Trophoblast cell (in vitro differentiated cells and primary cell): ENCODE measurements around the gene LAMA3.

Source experiments
- DNase-seq, 2 donors: peaks; one replicate each; pipeline ENCODE4 v3.0.0-alpha.2; 2016
- H2AFZ ChIP-seq: 2 replicates; pipeline ENCODE4 v1.6.1; 2013; ENCODE audit warnings: low read length, moderate library complexity, mild to moderate bottlenecking; ENCODE audit not compliant: insufficient read depth, poor library complexity
- H2AK5ac ChIP-seq: 2 replicates; pipeline ENCODE4 v1.6.1; 2013; ENCODE audit warnings: mild to moderate bottlenecking, low read length
- H2BK120ac ChIP-seq: 2 replicates; pipeline ENCODE4 v1.6.1; 2013; ENCODE audit warnings: low read length, mild to moderate bottlenecking, moderate library complexity; ENCODE audit not compliant: insufficient read depth, poor library complexity
- H2BK12ac ChIP-seq: 2 replicates; pipeline ENCODE4 v1.6.1; 2013; ENCODE audit warnings: mild to moderate bottlenecking, low read length, moderate library complexity
- H2BK5ac ChIP-seq: 2 replicates; pipeline ENCODE4 v1.6.1; 2013; ENCODE audit warnings: low read length, low read depth, moderate library complexity, mild to moderate bottlenecking; ENCODE audit not compliant: poor library complexity
- H3K14ac ChIP-seq: 2 replicates; pipeline ENCODE4 v1.6.1; 2013; ENCODE audit warnings: mild to moderate bottlenecking, low read length
- H3K18ac ChIP-seq: 2 replicates; pipeline ENCODE4 v1.6.1; 2013; ENCODE audit warnings: mild to moderate bottlenecking, low read length
- H3K23ac ChIP-seq: 2 replicates; pipeline ENCODE4 v1.6.1; 2013; ENCODE audit warnings: low read length
- H3K27ac ChIP-seq: 2 replicates; pipeline ENCODE4 v1.5.1; 2013; ENCODE audit warnings: low read depth, mild to moderate bottlenecking, inconsistent platforms, low read length, moderate library complexity
- H3K27me3 ChIP-seq: 2 replicates; pipeline ENCODE4 v1.6.1; 2013; ENCODE audit warnings: inconsistent platforms, mild to moderate bottlenecking, low read length, moderate library complexity; ENCODE audit not compliant: insufficient read depth
- H3K36me3 ChIP-seq, 2 experiments: 1 replicate in 1 of 2; 2 replicates in 1 of 2; pipeline ENCODE4 v1.6.1; 2013; ENCODE audit warnings: low read length in 2 of 2, mild to moderate bottlenecking in 2 of 2, moderate library complexity in 1 of 2; ENCODE audit not compliant: insufficient read depth in 2 of 2, control insufficient read depth in 1 of 2
- H3K4ac ChIP-seq: 2 replicates; pipeline ENCODE4 v1.6.1; 2013; ENCODE audit warnings: low read depth, mild to moderate bottlenecking, low read length, moderate library complexity
- H3K4me1 ChIP-seq, 2 experiments: 1 replicate in 1 of 2; 2 replicates in 1 of 2; pipeline ENCODE4 v1.6.1; 2013; ENCODE audit warnings: low read length in 2 of 2, mild to moderate bottlenecking in 2 of 2, moderate library complexity in 1 of 2; ENCODE audit not compliant: insufficient read depth in 2 of 2, control insufficient read depth in 1 of 2
- H3K4me2 ChIP-seq: 2 replicates; pipeline ENCODE4 v1.6.1; 2013; ENCODE audit warnings: inconsistent platforms, mild to moderate bottlenecking, low read length, moderate library complexity
- H3K4me3 ChIP-seq: 2 replicates; pipeline ENCODE4 v1.5.1; 2013; ENCODE audit warnings: mild to moderate bottlenecking, low read depth, low read length, inconsistent platforms
- H3K79me1 ChIP-seq: one replicate; pipeline ENCODE4 v1.6.1; 2013; ENCODE audit warnings: low read length
- H3K79me2 ChIP-seq: 2 replicates; pipeline ENCODE4 v1.6.1; 2013; ENCODE audit warnings: low read length, mild to moderate bottlenecking; ENCODE audit not compliant: control insufficient read depth, insufficient read depth, poor library complexity
- H3K9ac ChIP-seq: 2 replicates; pipeline ENCODE4 v1.6.1; 2013; ENCODE audit warnings: mild to moderate bottlenecking, low read length
- H3K9me3 ChIP-seq: 2 replicates; pipeline ENCODE4 v1.6.1; 2013; ENCODE audit warnings: low read depth, mild to moderate bottlenecking, control low read depth, inconsistent platforms, low read length; ENCODE audit not compliant: insufficient read depth
- H4K12ac ChIP-seq: 2 replicates; pipeline ENCODE4 v1.6.1; 2013; ENCODE audit warnings: low read depth, mild to moderate bottlenecking, low read length, moderate library complexity
- H4K8ac ChIP-seq: 2 replicates; pipeline ENCODE4 v1.6.1; 2013; ENCODE audit warnings: low read depth, mild to moderate bottlenecking, low read length, moderate library complexity
- H4K91ac ChIP-seq: one replicate; pipeline ENCODE4 v1.6.1; 2013; ENCODE audit warnings: low read depth, mild to moderate bottlenecking, low read length, moderate library complexity
- WGBS: extraction: QIAGEN DNeasy Blood & Tissue Kit; methylation state at CpG from one replicate; pipeline ENCODE4 v1.1.7; 2013; ENCODE audit warnings: missing lambda C conversion rate; ENCODE audit not compliant: insufficient read length, insufficient coverage; ENCODE audit errors: extremely low coverage; 5-methylcytosine and 5-hydroxymethylcytosine counted together

Gene LAMA3

GRCh38 chr18:23641937-23642666, 47.2 kb upstream of the LAMA3 start:
- H3K79me2 ChIP-seq = no peaks in the 10 kb centered on the region
- no peak overlapping the region for H2AK5ac ChIP-seq
- H3K23ac ChIP-seq = no peak overlapping the region
- H3K18ac ChIP-seq = no peak overlapping the region
- no peak for DNase-seq
- no peaks in the 10 kb centered on the region for H3K27me3 ChIP-seq
- H2BK120ac ChIP-seq = no peak overlapping the region
- no peak overlapping the region for H3K4me2 ChIP-seq
- no peaks in the 10 kb centered on the region for H3K79me1 ChIP-seq
- H3K14ac ChIP-seq = no peak overlapping the region
- peaks cover 7% of the 10 kb centered on the region for H3K9me3 ChIP-seq
- no peak overlapping the region for H2BK5ac ChIP-seq
- no CpG with 5 or more reads among the region's 11 CpGs for WGBS
- no peak overlapping the region for H3K27ac ChIP-seq
- H3K9ac ChIP-seq = no peak overlapping the region
- no peak overlapping the region for H4K12ac ChIP-seq
- H2BK12ac ChIP-seq = no peak overlapping the region
- no peaks in the 10 kb centered on the region for H3K36me3 ChIP-seq
- H2AFZ ChIP-seq = no peak overlapping the region
- H3K4ac ChIP-seq = no peak overlapping the region
- no peak overlapping the region for H3K4me3 ChIP-seq
- H4K8ac ChIP-seq = no peak overlapping the region
- H3K4me1 ChIP-seq = no peaks in the 10 kb centered on the region
- no peak overlapping the region for H4K91ac ChIP-seq

- no peak overlapping the region for H2BK120ac ChIP-seq
- no peak overlapping the region for H3K4me3 ChIP-seq
- no peaks in the 10 kb centered on the region for H3K36me3 ChIP-seq
- no peak overlapping the region for H3K23ac ChIP-seq
- no peak overlapping the region for H2AK5ac ChIP-seq
- no peak overlapping the region for H3K27ac ChIP-seq
- no peak overlapping the region for H4K12ac ChIP-seq
- no peak overlapping the region for H2BK12ac ChIP-seq
- no peak overlapping the region for H2AFZ ChIP-seq
- no peaks in the 10 kb centered on the region for H3K27me3 ChIP-seq
- H4K91ac ChIP-seq = no peak overlapping the region
- DNase-seq = no peak
- WGBS = no CpG with 5 or more reads among the region's 2 CpGs
- H3K9me3 ChIP-seq = peaks cover 7% of the 10 kb centered on the region
- H3K79me2 ChIP-seq = no peaks in the 10 kb centered on the region
- H3K14ac ChIP-seq = no peak overlapping the region
- no peak overlapping the region for H2BK5ac ChIP-seq
- no peaks in the 10 kb centered on the region for H3K79me1 ChIP-seq
- no peak overlapping the region for H3K4me2 ChIP-seq
- H3K4me1 ChIP-seq = no peaks in the 10 kb centered on the region
- H3K9ac ChIP-seq = no peak overlapping the region
- no peak overlapping the region for H4K8ac ChIP-seq
- H3K4ac ChIP-seq = no peak overlapping the region
- no peak overlapping the region for H3K18ac ChIP-seq
Measured at GRCh38 chr18:23643815-23644490, 45.3 kb upstream of the LAMA3 start.

GRCh38 chr18:23645568-23646175, 43.6 kb upstream of the LAMA3 start:
- WGBS = no CpG with 5 or more reads among the region's 4 CpGs
- H4K8ac ChIP-seq = no peak overlapping the region

GRCh38 chr18:23646282-23646681, 43.0 kb upstream of the LAMA3 start:
- no CpG with 5 or more reads among the region's 2 CpGs for WGBS

More at GRCh38 chr18:23645568-23646175, 43.6 kb upstream of the LAMA3 start:
- Histone ChIP-seq H4K91ac (no peak overlapping the region), H3K4me1 (no peaks in the 10 kb centered on the region), H3K36me3 (no peaks in the 10 kb centered on the region), H3K4ac (no peak overlapping the region), H3K79me1 (no peaks in the 10 kb centered on the region), H3K27me3 (no peaks in the 10 kb centered on the region), H3K14ac (no peak overlapping the region), H2AFZ (no peak overlapping the region), H2BK120ac (no peak overlapping the region), H2BK5ac (no peak overlapping the region), H3K27ac (no peak overlapping the region), H3K23ac (no peak overlapping the region), H3K4me2 (no peak overlapping the region), H3K79me2 (no peaks in the 10 kb centered on the region), H3K4me3 (no peak overlapping the region), H3K9me3 (peaks cover 7% of the 10 kb centered on the region), H3K18ac (no peak overlapping the region), H2BK12ac (no peak overlapping the region), H2AK5ac (no peak overlapping the region), H3K9ac (no peak overlapping the region), H4K12ac (no peak overlapping the region)
- no peak for DNase-seq

More at GRCh38 chr18:23646282-23646681, 43.0 kb upstream of the LAMA3 start:
- Histone ChIP-seq H4K8ac (no peak overlapping the region), H3K9ac (no peak overlapping the region), H3K27me3 (no peaks in the 10 kb centered on the region), H4K12ac (no peak overlapping the region), H3K23ac (no peak overlapping the region), H2BK120ac (no peak overlapping the region), H2BK12ac (no peak overlapping the region), H3K4me2 (no peak overlapping the region), H3K79me1 (no peaks in the 10 kb centered on the region), H3K4ac (no peak overlapping the region), H2AFZ (no peak overlapping the region), H4K91ac (no peak overlapping the region), H3K27ac (no peak overlapping the region), H3K79me2 (no peaks in the 10 kb centered on the region), H3K36me3 (no peaks in the 10 kb centered on the region), H3K18ac (no peak overlapping the region), H2BK5ac (no peak overlapping the region), H3K4me3 (no peak overlapping the region), H3K14ac (no peak overlapping the region), H3K4me1 (no peaks in the 10 kb centered on the region), H2AK5ac (no peak overlapping the region), H3K9me3 (peaks cover 6% of the 10 kb centered on the region)
- no peak for DNase-seq
